Measurements from ENCODE around the gene FGD3. TPM values are rescaled to one million over a fixed set of nuclear protein-coding genes. Genes with fewer than 3 reads are reported as not detected.

Gene FGD3
- total RNA-seq, 1 experiment from 2014 or later = 9.0 TPM

GRCh38 chr9:93003552-93004407 is 56.5 kb downstream of the FGD3 start:
- Histone ChIP-seq H4K20me1 (ENCODE audit: insufficient read depth, low read depth, low read length) (no peaks in the 10 kb centered on the region), H3K36me3 (ENCODE audit: insufficient read depth, low read length) (no peaks in the 10 kb centered on the region), H3K79me2 (ENCODE audit: low read length) (no peaks in the 10 kb centered on the region), H3K4me1 (ENCODE audit: low read length) (no peaks in the 10 kb centered on the region), H3K4me3 (ENCODE audit: low read length) (no peak overlapping the region), H3K27ac (ENCODE audit: low read length) (no peak overlapping the region), H2AFZ (ENCODE audit: low read length) (no peak overlapping the region), H3K9ac (ENCODE audit: low read length) (no peak overlapping the region), H3K9me2 (replicated peaks; ENCODE audit: insufficient read depth, low read length) (no peaks in the 10 kb centered on the region), H3K27me3 (ENCODE audit: low read length) (no peaks in the 10 kb centered on the region), H3K4me2 (ENCODE audit: low read depth, low read length, poor library complexity, severe bottlenecking) (no peak overlapping the region), H3K9me3 (ENCODE audit: low read length) (no peaks in the 10 kb centered on the region)
- peak; percentile 82 for DNase-seq

DNA sequence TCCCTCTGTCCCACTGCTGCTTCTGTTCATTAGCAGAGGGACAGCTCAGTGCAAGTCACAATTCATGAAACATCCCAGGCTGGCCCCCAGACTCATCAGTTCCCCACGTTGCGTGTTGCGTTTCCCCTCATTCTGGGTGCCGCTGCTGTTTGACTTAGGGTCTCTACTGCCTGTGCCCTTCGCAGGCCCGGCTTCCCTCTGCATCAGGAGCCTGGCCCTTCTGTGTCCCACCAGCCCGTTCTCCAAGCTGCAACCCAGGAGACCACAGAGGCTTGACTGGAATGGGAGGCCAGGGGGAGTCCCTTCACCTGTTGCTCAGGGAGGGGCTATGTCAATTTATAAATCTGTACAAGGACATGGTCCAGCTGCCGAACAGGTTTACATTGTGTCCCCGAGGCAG is 57.2 kb downstream of the FGD3 start:
- Histone ChIP-seq H3K4me2 (ENCODE audit: low read depth, low read length, poor library complexity, severe bottlenecking) (no peak overlapping the region), H3K36me3 (ENCODE audit: insufficient read depth, low read length) (no peaks in the 10 kb centered on the region)

DNA sequence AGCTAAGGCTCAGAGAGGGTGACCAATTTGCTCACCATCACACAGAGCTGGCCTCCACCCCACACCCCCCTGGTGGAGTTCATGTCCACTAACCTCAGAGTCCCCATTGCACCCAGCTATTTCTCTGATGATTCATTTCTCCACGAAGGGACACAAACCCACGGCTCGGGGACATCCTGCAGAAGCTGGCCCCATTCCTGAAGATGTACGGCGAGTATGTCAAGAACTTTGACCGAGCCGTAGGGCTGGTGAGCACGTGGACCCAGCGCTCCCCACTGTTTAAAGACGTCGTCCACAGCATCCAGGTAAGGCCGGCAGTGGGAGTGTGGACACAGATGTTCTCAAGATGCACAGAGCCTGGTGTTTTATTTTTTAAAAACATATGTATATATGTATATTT is 58.6 kb downstream of the FGD3 start:
- H3K9me3 ChIP-seq (ENCODE audit: low read length) = no peaks in the 10 kb centered on the region
- no peaks in the 10 kb centered on the region for H3K36me3 ChIP-seq (ENCODE audit: insufficient read depth, low read length)
- no peaks in the 10 kb centered on the region for H3K4me1 ChIP-seq (ENCODE audit: low read length)
- no peak overlapping the region for H3K4me3 ChIP-seq (ENCODE audit: low read length)
- H3K9me2 ChIP-seq (replicated peaks; ENCODE audit: insufficient read depth, low read length) = no peaks in the 10 kb centered on the region
- H3K27me3 ChIP-seq (ENCODE audit: low read length) = no peaks in the 10 kb centered on the region
- no peaks in the 10 kb centered on the region for H3K79me2 ChIP-seq (ENCODE audit: low read length)
- H4K20me1 ChIP-seq (ENCODE audit: insufficient read depth, low read depth, low read length) = no peaks in the 10 kb centered on the region
- H2AFZ ChIP-seq (ENCODE audit: low read length) = no peak overlapping the region
- H3K27ac ChIP-seq (ENCODE audit: low read length) = no peak overlapping the region
- H3K4me2 ChIP-seq (ENCODE audit: low read depth, low read length, poor library complexity, severe bottlenecking) = no peak overlapping the region
- H3K9ac ChIP-seq (ENCODE audit: low read length) = no peak overlapping the region
- no peak for DNase-seq

More for the DNA sequence above, 57.2 kb downstream of the FGD3 start:
- Histone ChIP-seq H3K4me3 (ENCODE audit: low read length) (no peak overlapping the region), H3K79me2 (ENCODE audit: low read length) (no peaks in the 10 kb centered on the region), H3K9me3 (ENCODE audit: low read length) (no peaks in the 10 kb centered on the region), H3K4me1 (ENCODE audit: low read length) (no peaks in the 10 kb centered on the region), H3K27me3 (ENCODE audit: low read length) (no peaks in the 10 kb centered on the region), H3K9me2 (replicated peaks; ENCODE audit: insufficient read depth, low read length) (no peaks in the 10 kb centered on the region), H3K27ac (ENCODE audit: low read length) (no peak overlapping the region), H2AFZ (ENCODE audit: low read length) (no peak overlapping the region), H3K9ac (ENCODE audit: low read length) (no peak overlapping the region), H4K20me1 (ENCODE audit: insufficient read depth, low read depth, low read length) (no peaks in the 10 kb centered on the region)
- DNase-seq = no peak

DNA sequence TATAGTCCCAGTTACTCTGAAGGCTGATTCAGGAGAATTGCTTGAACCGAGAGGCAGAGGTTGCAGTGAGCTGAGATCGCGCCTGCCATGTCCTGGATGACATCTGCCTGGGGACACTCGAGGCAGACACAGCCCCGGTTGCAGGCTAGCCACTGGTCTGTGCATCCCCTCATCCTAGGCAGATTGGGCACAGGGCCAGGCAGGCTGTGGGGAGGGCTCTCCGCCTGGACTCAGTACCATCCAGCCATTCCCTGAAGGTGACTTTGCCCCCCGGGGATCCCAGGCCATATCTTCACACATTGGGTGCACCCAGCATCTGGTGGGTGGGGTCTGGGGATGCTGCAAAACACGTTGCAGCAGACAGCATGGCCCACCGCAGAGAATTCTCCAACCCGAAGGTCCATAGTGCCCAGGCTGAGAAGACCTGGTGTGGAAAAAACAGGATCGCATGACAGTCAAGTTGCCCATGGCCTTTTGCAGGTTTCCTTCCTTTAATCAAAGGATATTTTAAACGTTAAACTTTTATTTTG is 60.3 kb downstream of the FGD3 start:
- Histone ChIP-seq H2AFZ (ENCODE audit: low read length) (no peak overlapping the region), H3K36me3 (ENCODE audit: insufficient read depth, low read length) (no peaks in the 10 kb centered on the region), H3K4me2 (ENCODE audit: low read depth, low read length, poor library complexity, severe bottlenecking) (no peak overlapping the region), H3K4me3 (ENCODE audit: low read length) (no peak overlapping the region), H3K9me2 (replicated peaks; ENCODE audit: insufficient read depth, low read length) (no peaks in the 10 kb centered on the region), H3K27ac (ENCODE audit: low read length) (no peak overlapping the region), H3K9ac (ENCODE audit: low read length) (no peak overlapping the region), H3K79me2 (ENCODE audit: low read length) (no peaks in the 10 kb centered on the region), H3K27me3 (ENCODE audit: low read length) (no peaks in the 10 kb centered on the region), H3K4me1 (ENCODE audit: low read length) (no peaks in the 10 kb centered on the region), H4K20me1 (ENCODE audit: insufficient read depth, low read depth, low read length) (no peaks in the 10 kb centered on the region), H3K9me3 (ENCODE audit: low read length) (no peaks in the 10 kb centered on the region)
- DNase-seq = no peak

DNA sequence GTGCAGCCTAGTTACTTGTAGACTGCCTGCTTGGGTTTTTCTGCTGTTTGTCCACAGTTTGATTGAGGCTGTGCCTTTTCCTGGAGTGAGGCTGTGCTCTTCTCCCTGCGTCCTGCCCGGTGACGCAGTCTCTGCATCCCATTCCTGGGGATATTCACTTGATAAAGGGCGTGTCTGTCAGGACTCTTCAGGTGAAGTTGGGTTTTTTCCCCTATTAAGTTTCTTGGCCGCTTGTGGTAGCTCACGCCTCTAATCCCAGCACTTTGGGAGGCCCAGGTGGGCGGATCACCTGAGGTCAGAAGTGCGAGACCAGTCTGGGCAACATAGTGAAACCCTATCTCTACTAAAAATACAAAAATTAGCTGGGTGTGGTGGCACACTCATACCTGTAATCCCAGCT is 61.1 kb downstream of the FGD3 start:
- no peaks in the 10 kb centered on the region for H3K9me2 ChIP-seq (replicated peaks; ENCODE audit: insufficient read depth, low read length)
- no peak overlapping the region for H2AFZ ChIP-seq (ENCODE audit: low read length)
- no peak overlapping the region for H3K4me2 ChIP-seq (ENCODE audit: low read depth, low read length, poor library complexity, severe bottlenecking)
- H3K4me3 ChIP-seq (ENCODE audit: low read length) = no peak overlapping the region
- no peaks in the 10 kb centered on the region for H4K20me1 ChIP-seq (ENCODE audit: insufficient read depth, low read depth, low read length)
- H3K27ac ChIP-seq (ENCODE audit: low read length) = no peak overlapping the region
- H3K36me3 ChIP-seq (ENCODE audit: insufficient read depth, low read length) = no peaks in the 10 kb centered on the region
- no peak for DNase-seq
- no peaks in the 10 kb centered on the region for H3K4me1 ChIP-seq (ENCODE audit: low read length)
- no peaks in the 10 kb centered on the region for H3K79me2 ChIP-seq (ENCODE audit: low read length)
- H3K27me3 ChIP-seq (ENCODE audit: low read length) = no peaks in the 10 kb centered on the region
- no peak overlapping the region for H3K9ac ChIP-seq (ENCODE audit: low read length)
- H3K9me3 ChIP-seq (ENCODE audit: low read length) = no peaks in the 10 kb centered on the region

DNA sequence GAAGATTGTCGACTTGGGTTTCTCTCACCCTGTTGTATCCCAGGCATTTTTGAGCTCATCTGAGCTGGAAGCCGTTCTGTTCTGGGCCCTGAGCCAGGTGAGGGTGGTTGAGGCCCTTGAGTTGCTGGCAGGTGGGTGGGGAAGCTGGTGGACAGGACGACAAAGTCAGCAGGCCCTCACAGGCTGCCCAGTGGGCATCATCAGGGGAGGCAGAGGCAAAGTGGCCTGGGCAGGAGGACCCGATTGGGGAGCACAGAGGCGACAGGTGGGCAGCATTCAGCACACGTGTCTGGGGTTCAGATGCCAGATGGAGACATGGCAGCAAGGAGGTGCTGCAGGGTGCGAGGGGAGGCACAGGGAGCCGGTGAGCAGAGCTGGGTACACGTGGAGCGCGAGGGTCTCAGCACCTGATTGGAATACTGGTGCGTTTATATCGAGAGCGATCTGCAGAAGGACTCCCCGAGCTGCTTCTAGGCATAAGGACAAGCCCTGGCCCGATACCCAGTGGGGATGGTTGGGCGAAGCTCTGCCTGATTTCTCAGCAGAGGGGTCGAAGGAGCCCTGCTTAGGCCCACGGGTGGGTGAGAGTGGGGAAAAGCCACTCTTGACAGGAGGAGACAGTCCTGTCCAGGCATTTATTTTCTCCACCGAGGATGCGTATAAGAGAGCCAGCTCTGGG is 62.2 kb downstream of the FGD3 start:
- Histone ChIP-seq H3K4me3 (ENCODE audit: low read length) (no peak overlapping the region), H3K27ac (ENCODE audit: low read length) (no peak overlapping the region), H3K36me3 (ENCODE audit: insufficient read depth, low read length) (no peaks in the 10 kb centered on the region), H3K9ac (ENCODE audit: low read length) (no peak overlapping the region), H2AFZ (ENCODE audit: low read length) (no peak overlapping the region), H3K27me3 (ENCODE audit: low read length) (no peaks in the 10 kb centered on the region), H3K79me2 (ENCODE audit: low read length) (no peaks in the 10 kb centered on the region), H3K9me2 (replicated peaks; ENCODE audit: insufficient read depth, low read length) (no peaks in the 10 kb centered on the region), H3K9me3 (ENCODE audit: low read length) (no peaks in the 10 kb centered on the region), H4K20me1 (ENCODE audit: insufficient read depth, low read depth, low read length) (no peaks in the 10 kb centered on the region), H3K4me1 (ENCODE audit: low read length) (no peaks in the 10 kb centered on the region), H3K4me2 (ENCODE audit: low read depth, low read length, poor library complexity, severe bottlenecking) (no peak overlapping the region)
- no peak for DNase-seq

- no peaks in the 10 kb centered on the region for H3K9me3 ChIP-seq (ENCODE audit: low read length)
- H4K20me1 ChIP-seq (ENCODE audit: insufficient read depth, low read depth, low read length) = no peaks in the 10 kb centered on the region
- H3K79me2 ChIP-seq (ENCODE audit: low read length) = no peaks in the 10 kb centered on the region
- no peak overlapping the region for H3K9ac ChIP-seq (ENCODE audit: low read length)
- H3K27me3 ChIP-seq (ENCODE audit: low read length) = no peaks in the 10 kb centered on the region
- DNase-seq = no peak
- no peak overlapping the region for H2AFZ ChIP-seq (ENCODE audit: low read length)
- no peaks in the 10 kb centered on the region for H3K36me3 ChIP-seq (ENCODE audit: insufficient read depth, low read length)
- no peak overlapping the region for H3K27ac ChIP-seq (ENCODE audit: low read length)
- no peaks in the 10 kb centered on the region for H3K9me2 ChIP-seq (replicated peaks; ENCODE audit: insufficient read depth, low read length)
- H3K4me2 ChIP-seq (ENCODE audit: low read depth, low read length, poor library complexity, severe bottlenecking) = no peak overlapping the region
- no peaks in the 10 kb centered on the region for H3K4me1 ChIP-seq (ENCODE audit: low read length)
- no peak overlapping the region for H3K4me3 ChIP-seq (ENCODE audit: low read length)
Measured at GRCh38 chr9:93010056-93010455, 62.7 kb downstream of the FGD3 start.

DNA sequence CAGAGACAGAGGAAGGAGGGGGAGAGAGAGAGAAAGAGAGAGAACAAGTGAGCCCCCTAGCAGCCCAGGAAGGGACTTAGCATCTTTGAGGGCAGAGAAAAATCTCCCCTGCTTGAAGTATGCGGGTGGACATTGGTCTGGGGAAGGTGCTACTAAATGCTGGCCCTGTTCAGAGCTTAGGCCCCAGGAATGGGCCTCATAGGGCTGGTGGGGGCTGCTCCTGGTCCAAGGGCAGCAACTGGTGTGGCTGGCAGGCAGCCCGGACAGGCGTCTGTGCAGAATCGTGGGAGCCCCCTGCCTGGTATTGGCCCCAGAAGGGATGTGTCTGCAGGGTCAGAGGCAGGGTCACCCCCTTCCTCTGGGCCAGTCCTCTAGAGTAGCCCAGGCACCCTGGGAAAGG is 63.4 kb downstream of the FGD3 start:
- H3K79me2 ChIP-seq (ENCODE audit: low read length) = no peaks in the 10 kb centered on the region
- no peaks in the 10 kb centered on the region for H3K27me3 ChIP-seq (ENCODE audit: low read length)
- H3K4me1 ChIP-seq (ENCODE audit: low read length) = no peaks in the 10 kb centered on the region
- H4K20me1 ChIP-seq (ENCODE audit: insufficient read depth, low read depth, low read length) = no peaks in the 10 kb centered on the region
- no peaks in the 10 kb centered on the region for H3K9me2 ChIP-seq (replicated peaks; ENCODE audit: insufficient read depth, low read length)
- H3K4me2 ChIP-seq (ENCODE audit: low read depth, low read length, poor library complexity, severe bottlenecking) = no peak overlapping the region
- no peak overlapping the region for H3K4me3 ChIP-seq (ENCODE audit: low read length)
- DNase-seq = no peak
- no peak overlapping the region for H3K27ac ChIP-seq (ENCODE audit: low read length)
- no peaks in the 10 kb centered on the region for H3K36me3 ChIP-seq (ENCODE audit: insufficient read depth, low read length)
- H2AFZ ChIP-seq (ENCODE audit: low read length) = no peak overlapping the region
- no peak overlapping the region for H3K9ac ChIP-seq (ENCODE audit: low read length)
- H3K9me3 ChIP-seq (ENCODE audit: low read length) = no peaks in the 10 kb centered on the region

All from Karpas-422 (cell line).